HEK293T (cell line): ENCODE measurements around the gene CD207.

Experiments used
- CTCF ChIA-PET: fragments of 350-600 bp; formaldehyde crosslinking; extraction: SDS; loops from one replicate; lab custom pipeline; 2021; ENCODE audit warnings: antibody characterized with exemption, inconsistent platforms; lab: Yijun Ruan, JAX
- POLR2A ChIA-PET: fragments of 350-600 bp; formaldehyde crosslinking; extraction: SDS; loops from one replicate; lab custom pipeline; 2020; ENCODE audit warnings: antibody characterized with exemption, inconsistent platforms; lab: Yijun Ruan, JAX
- DNase-seq: peaks from one replicate; pipeline ENCODE4 v3.0.0; 2012; ENCODE audit warnings: mixed read lengths; ENCODE audit errors: extremely low spot score
- ARNT ChIP-seq: fragments of 450-650 bp; IDR thresholded peaks from 2 replicates; pipeline ENCODE4 v1.6.1; 2017; ENCODE audit warnings: mild to moderate bottlenecking
- BHLHE40 ChIP-seq: fragments of 450-650 bp; IDR thresholded peaks from 2 replicates; pipeline ENCODE4 v1.6.1; 2016; ENCODE audit warnings: mild to moderate bottlenecking, moderate library complexity, borderline replicate concordance
- CTBP1 ChIP-seq: fragments of 450-650 bp; IDR thresholded peaks from 2 replicates; pipeline ENCODE4 v1.6.1; 2016; ENCODE audit warnings: borderline replicate concordance
- ELF4 ChIP-seq: fragments of 450-650 bp; IDR thresholded peaks from 2 replicates; pipeline ENCODE4 v1.6.1; 2017; ENCODE audit warnings: antibody characterized with exemption
- FOXA1 ChIP-seq: fragments of 450-650 bp; IDR thresholded peaks from 2 replicates; pipeline ENCODE4 v1.6.1; 2016; ENCODE audit warnings: mild to moderate bottlenecking
- FOXK2 ChIP-seq: fragments of 450-650 bp; IDR thresholded peaks from 2 replicates; pipeline ENCODE4 v1.6.1; 2016; ENCODE audit warnings: mild to moderate bottlenecking
- FOXM1 ChIP-seq: fragments of 450-650 bp; IDR thresholded peaks from 2 replicates; pipeline ENCODE4 v1.6.1; 2017; ENCODE audit warnings: mild to moderate bottlenecking, borderline replicate concordance
- HDGF ChIP-seq: fragments of 450-650 bp; IDR thresholded peaks from 2 replicates; pipeline ENCODE4 v1.6.1; 2017; ENCODE audit warnings: antibody characterized with exemption, borderline replicate concordance
- L3MBTL2 ChIP-seq: fragments of 450-650 bp; conservative IDR thresholded peaks from 2 replicates; pipeline ENCODE4 v1.6.1; 2016; ENCODE audit warnings: mild to moderate bottlenecking
- LEF1 ChIP-seq: fragments of 450-650 bp; IDR thresholded peaks from 2 replicates; pipeline ENCODE4 v1.6.1; 2017; ENCODE audit warnings: mild to moderate bottlenecking, borderline replicate concordance
- NFRKB ChIP-seq: fragments of 450-650 bp; IDR thresholded peaks from 2 replicates; pipeline ENCODE4 v1.6.1; 2016; ENCODE audit warnings: mild to moderate bottlenecking, moderate library complexity
- PKNOX1 ChIP-seq: fragments of 450-650 bp; IDR thresholded peaks from 2 replicates; pipeline ENCODE4 v1.6.1; 2016
- SP1 ChIP-seq: fragments of 450-650 bp; IDR thresholded peaks from 2 replicates; pipeline ENCODE4 v1.6.1; 2017
- SUZ12 ChIP-seq: fragments of 450-650 bp; IDR thresholded peaks from 2 replicates; pipeline ENCODE4 v1.6.1; 2016; ENCODE audit warnings: mild to moderate bottlenecking
- TARDBP ChIP-seq: fragments of 450-650 bp; IDR thresholded peaks from 2 replicates; pipeline ENCODE4 v1.6.1; 2016
- ZNF384 ChIP-seq: fragments of 450-650 bp; IDR thresholded peaks from 2 replicates; pipeline ENCODE4 v1.6.1; 2016

The CD207 gene

GRCh38 chr2:70828115-70828514 is 7.5 kb downstream of the CD207 start:
- TF ChIP-seq BHLHE40 (no peak), ARNT (no peak), FOXM1 (no peak), FOXK2 (no peak), SUZ12 (no peak), PKNOX1 (no peak), CTBP1 (no peak), NFRKB (no peak), HDGF (no peak), L3MBTL2 (no peak), ELF4 (no peak), TARDBP (no peak)
- ChIA-PET CTCF (no interaction called here), POLR2A (no interaction called here)
- no peak for DNase-seq

GRCh38 chr2:70827388-70827787 is 8.2 kb downstream of the CD207 start:
- ChIA-PET POLR2A (no interaction called here), CTCF (no interaction called here)
- TF ChIP-seq HDGF = no peak
- TF ChIP-seq FOXK2 = no peak
- TF ChIP-seq FOXA1 = no peak
- TF ChIP-seq L3MBTL2 = no peak
- no peak for TF ChIP-seq SUZ12
- no peak for TF ChIP-seq ARNT
- no peak for DNase-seq

GRCh38 chr2:70826696-70827350 is 8.8 kb downstream of the CD207 start:
- ChIA-PET CTCF (interaction anchor here (0.9 kb wide), 1 partner anchor 30 kb away, joined by 3 read pairs; no protein-coding TSS in a partner anchor), POLR2A (no interaction called here)
- DNase-seq = no peak
- TF ChIP-seq FOXK2 = no peak
- TF ChIP-seq ARNT = no peak
- TF ChIP-seq NFRKB = no peak
- no peak for TF ChIP-seq HDGF
- no peak for TF ChIP-seq BHLHE40
- TF ChIP-seq FOXA1 = no peak
- TF ChIP-seq ELF4 = no peak
- no peak for TF ChIP-seq SUZ12
- TF ChIP-seq FOXM1 = no peak
- no peak for TF ChIP-seq SP1
- no peak for TF ChIP-seq ZNF384

DNA sequence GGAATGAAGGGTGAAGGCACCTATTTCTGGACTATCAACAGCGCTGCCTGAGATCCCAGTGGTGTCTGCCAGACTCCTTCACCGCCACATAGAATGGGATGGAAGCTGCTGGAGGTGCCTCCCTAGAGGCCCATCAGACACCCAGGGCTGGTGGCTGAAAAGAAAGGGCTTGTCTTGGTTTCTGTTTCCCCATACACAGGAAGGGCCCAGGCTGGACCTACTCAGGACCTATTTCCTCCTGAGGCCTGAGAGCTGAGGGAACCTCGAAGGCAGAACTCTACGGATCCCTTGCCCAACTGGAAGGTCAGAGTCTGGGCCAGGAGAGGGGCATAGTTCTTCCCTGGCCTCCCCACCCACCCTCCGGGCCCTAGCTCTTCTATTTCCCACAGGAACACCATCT is 12.4 kb downstream of the CD207 start:
- ChIA-PET POLR2A (no interaction called here), CTCF (no interaction called here)
- TF ChIP-seq SUZ12 = no peak
- TF ChIP-seq ZNF384 = no peak
- TF ChIP-seq LEF1 = no peak
- TF ChIP-seq ELF4 = no peak
- TF ChIP-seq NFRKB = no peak
- TF ChIP-seq ARNT = no peak
- TF ChIP-seq HDGF = no peak
- TF ChIP-seq SP1 = no peak
- no peak for TF ChIP-seq FOXA1
- TF ChIP-seq FOXM1 = no peak
- TF ChIP-seq PKNOX1 = no peak
- no peak for TF ChIP-seq CTBP1
- TF ChIP-seq L3MBTL2 = no peak
- no peak for TF ChIP-seq FOXK2
- no peak for TF ChIP-seq TARDBP
- TF ChIP-seq BHLHE40 = no peak
- DNase-seq = no peak

DNA sequence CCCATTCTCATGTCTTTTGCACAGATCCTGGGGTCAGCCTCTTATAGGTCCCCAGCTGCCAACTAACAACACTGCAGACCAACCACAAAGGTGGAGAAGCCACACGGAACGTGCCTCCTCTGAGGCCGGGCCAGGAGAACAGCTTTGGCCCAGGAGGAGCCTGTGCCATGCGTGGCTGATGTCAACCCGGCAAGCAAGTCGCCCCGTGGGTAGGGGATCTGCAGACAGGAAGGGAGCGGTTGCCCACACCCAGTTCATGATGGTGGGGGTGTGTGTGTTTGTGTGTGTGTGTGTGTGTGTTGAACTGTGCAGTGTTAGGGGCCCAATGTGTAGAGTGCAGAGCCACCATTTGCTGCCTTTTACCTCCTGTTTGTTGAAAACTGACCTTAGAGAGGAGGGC is 12.8 kb downstream of the CD207 start:
- POLR2A ChIA-PET = no interaction called here
- no peak for DNase-seq
- no peak for TF ChIP-seq ELF4
- CTCF ChIA-PET = no interaction called here

GRCh38 chr2:70820499-70820898 is 15.1 kb downstream of the CD207 start, which contains the start of gene CLEC4F:
Gene CLEC4F, minus strand, starts transcription at chr2:70820599. Its CDS starts 76 bp downstream, at chr2:70820523.
- TF ChIP-seq L3MBTL2 = no peak
- no peak for TF ChIP-seq FOXK2
- TF ChIP-seq PKNOX1 = no peak
- TF ChIP-seq SP1 = no peak
- TF ChIP-seq FOXM1 = no peak
- TF ChIP-seq TARDBP = no peak
- TF ChIP-seq LEF1 = no peak
- no peak for TF ChIP-seq ZNF384
- TF ChIP-seq CTBP1 = no peak
- no peak for TF ChIP-seq HDGF
- TF ChIP-seq ELF4 = no peak
- no peak for TF ChIP-seq SUZ12
- TF ChIP-seq ARNT = no peak
- no peak for TF ChIP-seq FOXA1
- ChIA-PET POLR2A (no interaction called here), CTCF (no interaction called here)
- no peak for DNase-seq
